ENCODE results near the gene TBRG4.

TBRG4 gene

DNA sequence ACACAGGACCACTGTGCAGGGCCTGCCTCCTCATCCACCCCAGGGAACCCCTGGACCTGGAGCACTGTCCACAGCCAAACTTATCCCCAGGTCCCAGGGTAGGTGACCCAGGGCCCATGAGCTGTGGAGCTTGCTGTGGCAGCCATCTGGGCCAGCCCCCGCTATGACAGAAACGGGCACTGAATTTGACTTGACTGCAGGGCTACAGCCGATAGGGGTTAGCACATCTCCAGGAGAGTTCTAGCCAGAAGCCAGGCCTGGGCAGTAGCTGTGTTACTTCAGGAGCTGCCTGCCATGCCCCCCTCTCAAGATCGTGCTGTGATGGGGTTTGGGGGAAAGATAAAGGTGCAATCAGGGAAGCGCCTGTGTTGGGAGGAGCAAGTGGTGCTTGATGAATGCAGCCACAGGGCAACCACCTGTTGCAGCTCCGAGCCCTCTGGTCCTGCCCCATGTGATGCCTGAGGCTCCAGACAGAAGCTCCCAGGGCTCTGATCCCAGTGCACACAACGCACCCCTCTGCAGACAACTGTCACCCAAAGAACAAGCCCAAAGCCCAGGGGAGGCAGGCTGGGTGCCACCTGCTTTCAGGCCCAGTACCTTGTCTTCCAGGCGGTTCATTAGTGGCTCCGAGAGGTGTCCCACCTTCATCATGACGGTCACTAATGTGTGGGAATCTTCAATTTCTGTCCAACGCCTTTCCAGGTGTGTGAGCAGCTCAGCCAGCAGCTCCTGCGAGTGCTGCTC is 6.5 kb downstream of the TBRG4 start:
- H3K4me3 ChIP-seq (ENCODE audit: insufficient read depth, low read depth, low read length), result no peak overlapping the region
- H3K9me3 ChIP-seq (ENCODE audit: control insufficient read depth, low read length), result no peaks in the 10 kb centered on the region
- H3K27ac ChIP-seq (ENCODE audit: insufficient read depth, low read depth, low read length, poor library complexity, severe bottlenecking), result no peak overlapping the region
- no peaks in the 10 kb centered on the region for H3K27me3 ChIP-seq (ENCODE audit: control insufficient read depth, insufficient read depth, low read length, poor library complexity, severe bottlenecking)
- 95% methylated on average over 12 of the region's 12 CpGs for whole genome bisulfite sequencing, 2 experiments
- H3K36me3 ChIP-seq (ENCODE audit: control insufficient read depth, insufficient read depth, low read length), result peaks cover 81% of the 10 kb centered on the region
- no peaks in the 10 kb centered on the region for H3K4me1 ChIP-seq (ENCODE audit: control insufficient read depth, insufficient read depth, low read length)

DNA sequence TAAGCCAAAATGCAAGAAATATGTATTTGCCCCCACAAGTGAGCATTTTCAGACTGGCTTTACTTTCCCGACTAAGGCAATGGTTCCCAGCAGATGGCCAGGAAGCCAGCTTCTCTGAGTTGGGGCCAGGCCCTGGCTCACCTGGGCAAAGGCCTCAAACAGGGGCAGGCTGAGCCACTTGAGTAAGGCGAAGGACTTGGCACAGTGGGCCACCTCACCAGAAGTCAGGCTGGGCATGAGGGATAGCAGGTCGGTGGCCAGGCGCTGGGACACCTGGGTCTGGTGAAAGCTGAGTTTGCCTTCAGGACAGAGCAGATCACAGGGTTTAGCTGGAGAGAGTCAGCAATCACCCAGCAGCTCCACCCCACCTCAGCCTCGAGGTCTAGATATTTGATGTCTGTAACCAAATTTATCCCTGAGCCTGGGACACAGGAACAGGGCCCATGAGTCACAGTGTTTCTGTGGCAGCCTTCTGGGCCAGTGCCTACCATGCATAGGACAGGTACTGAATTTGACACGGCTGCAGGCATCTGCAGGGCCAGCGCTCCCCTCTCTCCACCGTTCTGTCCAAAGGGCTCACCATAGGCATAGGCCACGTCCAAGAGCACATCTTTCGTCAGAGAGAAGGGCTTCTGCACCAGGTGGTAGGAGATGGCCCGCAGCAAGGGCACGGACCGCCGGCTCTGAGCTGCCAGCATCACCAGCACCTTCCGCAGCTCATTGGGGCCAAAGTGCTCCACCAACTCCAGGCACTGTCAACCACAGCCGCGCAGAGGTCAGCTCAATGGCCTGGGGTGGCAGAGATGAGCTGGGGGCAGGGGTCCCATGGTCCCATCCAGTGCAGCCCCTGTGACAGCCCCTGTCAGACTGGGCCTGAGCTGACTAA is 7.3 kb downstream of the TBRG4 start:
- Histone ChIP-seq H3K27ac (ENCODE audit: insufficient read depth, low read depth, low read length, poor library complexity, severe bottlenecking) (no peak overlapping the region), H3K4me1 (ENCODE audit: control insufficient read depth, insufficient read depth, low read length) (no peaks in the 10 kb centered on the region), H3K9me3 (ENCODE audit: control insufficient read depth, low read length) (no peaks in the 10 kb centered on the region), H3K27me3 (ENCODE audit: control insufficient read depth, insufficient read depth, low read length, poor library complexity, severe bottlenecking) (no peaks in the 10 kb centered on the region), H3K36me3 (ENCODE audit: control insufficient read depth, insufficient read depth, low read length) (peaks cover 80% of the 10 kb centered on the region), H3K4me3 (ENCODE audit: insufficient read depth, low read depth, low read length) (no peak overlapping the region)
- 94 to 95% methylated on average over 17 of the region's 17 CpGs for WGBS, 2 experiments

- Histone ChIP-seq H3K4me3 (ENCODE audit: insufficient read depth, low read depth, low read length) (no peak overlapping the region), H3K27me3 (ENCODE audit: control insufficient read depth, insufficient read depth, low read length, poor library complexity, severe bottlenecking) (no peaks in the 10 kb centered on the region), H3K9me3 (ENCODE audit: control insufficient read depth, low read length) (no peaks in the 10 kb centered on the region), H3K4me1 (ENCODE audit: control insufficient read depth, insufficient read depth, low read length) (no peaks in the 10 kb centered on the region), H3K36me3 (ENCODE audit: control insufficient read depth, insufficient read depth, low read length) (peaks cover 69% of the 10 kb centered on the region), H3K27ac (ENCODE audit: insufficient read depth, low read depth, low read length, poor library complexity, severe bottlenecking) (no peak overlapping the region)
- 93 to 95% methylated on average over 14 of the region's 14 CpGs for WGBS, 2 experiments
Measured at GRCh38 chr7:45102785-45103712, 8.4 kb downstream of the TBRG4 start.

GRCh38 chr7:45101748-45102147 is 9.7 kb downstream of the TBRG4 start:
- WGBS, 2 experiments, result 94 to 97% methylated on average over 12 of the region's 12 CpGs

DNA sequence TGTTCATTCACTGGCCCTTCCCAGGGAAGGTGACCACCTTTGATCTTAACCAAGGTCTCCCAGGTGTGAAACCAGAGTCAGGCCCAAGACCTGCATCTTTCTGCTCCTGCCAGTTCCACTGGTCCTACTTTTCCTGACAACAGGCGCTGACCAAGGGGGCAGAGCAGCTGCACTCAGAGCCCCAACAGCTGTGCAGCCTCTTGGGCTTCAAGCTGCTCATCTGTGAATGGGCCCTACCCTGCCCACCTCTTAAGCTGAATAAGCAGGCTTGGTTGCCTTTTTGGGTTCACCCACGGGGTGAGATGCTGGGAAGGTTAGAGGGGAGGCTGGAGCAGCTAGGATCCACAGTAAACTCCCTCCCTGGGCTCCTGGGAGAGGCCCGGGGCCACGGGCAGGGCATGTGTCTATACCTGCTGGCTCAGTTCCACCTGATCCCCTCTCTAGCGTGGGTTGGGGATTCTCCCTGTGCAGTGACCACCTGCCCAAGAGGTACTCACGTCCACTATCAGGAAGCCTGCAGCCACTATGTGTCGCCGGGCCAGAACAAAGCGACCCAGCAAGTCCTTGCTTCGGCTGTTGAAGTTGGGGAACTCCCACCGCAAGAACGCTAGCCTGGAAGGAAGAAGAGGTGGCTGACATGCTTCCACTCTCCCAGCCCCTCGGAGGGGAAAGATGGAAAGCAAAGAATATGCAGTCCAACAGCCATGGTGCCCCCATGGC is 10.6 kb downstream of the TBRG4 start:
- WGBS, 2 experiments, result 95% methylated on average over 13 of the region's 13 CpGs
- Histone ChIP-seq H3K4me3 (ENCODE audit: insufficient read depth, low read depth, low read length) (no peak overlapping the region), H3K27ac (ENCODE audit: insufficient read depth, low read depth, low read length, poor library complexity, severe bottlenecking) (no peak overlapping the region), H3K27me3 (ENCODE audit: control insufficient read depth, insufficient read depth, low read length, poor library complexity, severe bottlenecking) (no peaks in the 10 kb centered on the region), H3K9me3 (ENCODE audit: control insufficient read depth, low read length) (no peaks in the 10 kb centered on the region), H3K36me3 (ENCODE audit: control insufficient read depth, insufficient read depth, low read length) (peaks cover 49% of the 10 kb centered on the region), H3K4me1 (ENCODE audit: control insufficient read depth, insufficient read depth, low read length) (no peaks in the 10 kb centered on the region)

More at GRCh38 chr7:45101748-45102147, 9.7 kb downstream of the TBRG4 start:
- Histone ChIP-seq H3K27ac (ENCODE audit: insufficient read depth, low read depth, low read length, poor library complexity, severe bottlenecking) (no peak overlapping the region), H3K4me1 (ENCODE audit: control insufficient read depth, insufficient read depth, low read length) (no peaks in the 10 kb centered on the region), H3K27me3 (ENCODE audit: control insufficient read depth, insufficient read depth, low read length, poor library complexity, severe bottlenecking) (no peaks in the 10 kb centered on the region), H3K4me3 (ENCODE audit: insufficient read depth, low read depth, low read length) (no peak overlapping the region), H3K9me3 (ENCODE audit: control insufficient read depth, low read length) (no peaks in the 10 kb centered on the region), H3K36me3 (ENCODE audit: control insufficient read depth, insufficient read depth, low read length) (peaks cover 56% of the 10 kb centered on the region)

DNA sequence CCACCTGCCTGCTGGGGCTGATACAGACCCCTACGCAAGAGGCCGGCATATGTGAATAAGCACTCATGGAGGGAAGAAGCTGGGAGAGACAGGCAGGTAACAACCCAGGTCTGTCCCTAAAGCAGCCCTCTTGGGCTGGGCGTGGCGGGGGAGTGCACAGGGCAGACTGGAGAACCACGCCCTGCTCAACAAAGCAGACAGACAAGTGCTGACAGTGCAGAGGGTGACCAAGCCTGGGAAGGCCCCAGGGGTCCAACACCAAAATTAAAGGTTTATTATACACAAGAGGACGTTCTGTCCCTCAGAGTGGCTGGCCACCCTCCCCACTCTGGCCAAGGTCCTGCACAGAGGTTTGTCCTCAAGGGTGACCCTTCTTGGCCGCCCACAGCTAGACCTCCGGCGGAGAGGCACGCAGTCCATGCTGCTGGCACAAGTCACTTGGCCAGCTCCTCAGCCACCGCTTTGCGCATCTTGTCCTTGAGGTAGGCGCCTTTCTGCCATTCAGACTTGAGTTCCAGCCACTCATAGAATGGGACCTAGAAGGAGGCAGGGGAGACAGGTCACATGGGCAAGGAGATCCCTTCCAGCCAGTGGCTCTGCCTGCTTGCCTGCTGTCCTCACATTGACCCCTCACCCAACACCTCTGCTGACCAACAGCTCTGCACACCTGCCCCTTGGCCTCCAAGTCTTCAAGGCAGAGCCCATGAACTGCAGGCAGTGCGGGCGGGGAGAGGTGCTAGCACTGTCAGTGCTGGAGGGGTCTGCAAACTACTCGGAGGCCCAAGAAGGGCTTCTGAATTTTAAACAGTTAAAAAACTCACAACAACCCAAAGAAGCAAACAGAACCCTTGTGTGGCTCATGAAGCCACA is 11.4 kb downstream of the TBRG4 start:
- no peak overlapping the region for H3K4me3 ChIP-seq (ENCODE audit: insufficient read depth, low read depth, low read length)
- H3K27ac ChIP-seq (ENCODE audit: insufficient read depth, low read depth, low read length, poor library complexity, severe bottlenecking), result no peak overlapping the region
- H3K36me3 ChIP-seq (ENCODE audit: control insufficient read depth, insufficient read depth, low read length), result peaks cover 43% of the 10 kb centered on the region
- H3K4me1 ChIP-seq (ENCODE audit: control insufficient read depth, insufficient read depth, low read length), result no peaks in the 10 kb centered on the region
- no peaks in the 10 kb centered on the region for H3K27me3 ChIP-seq (ENCODE audit: control insufficient read depth, insufficient read depth, low read length, poor library complexity, severe bottlenecking)
- WGBS, 2 experiments, result 95% methylated on average over 16 of the region's 16 CpGs
- H3K9me3 ChIP-seq (ENCODE audit: control insufficient read depth, low read length), result no peaks in the 10 kb centered on the region

DNA sequence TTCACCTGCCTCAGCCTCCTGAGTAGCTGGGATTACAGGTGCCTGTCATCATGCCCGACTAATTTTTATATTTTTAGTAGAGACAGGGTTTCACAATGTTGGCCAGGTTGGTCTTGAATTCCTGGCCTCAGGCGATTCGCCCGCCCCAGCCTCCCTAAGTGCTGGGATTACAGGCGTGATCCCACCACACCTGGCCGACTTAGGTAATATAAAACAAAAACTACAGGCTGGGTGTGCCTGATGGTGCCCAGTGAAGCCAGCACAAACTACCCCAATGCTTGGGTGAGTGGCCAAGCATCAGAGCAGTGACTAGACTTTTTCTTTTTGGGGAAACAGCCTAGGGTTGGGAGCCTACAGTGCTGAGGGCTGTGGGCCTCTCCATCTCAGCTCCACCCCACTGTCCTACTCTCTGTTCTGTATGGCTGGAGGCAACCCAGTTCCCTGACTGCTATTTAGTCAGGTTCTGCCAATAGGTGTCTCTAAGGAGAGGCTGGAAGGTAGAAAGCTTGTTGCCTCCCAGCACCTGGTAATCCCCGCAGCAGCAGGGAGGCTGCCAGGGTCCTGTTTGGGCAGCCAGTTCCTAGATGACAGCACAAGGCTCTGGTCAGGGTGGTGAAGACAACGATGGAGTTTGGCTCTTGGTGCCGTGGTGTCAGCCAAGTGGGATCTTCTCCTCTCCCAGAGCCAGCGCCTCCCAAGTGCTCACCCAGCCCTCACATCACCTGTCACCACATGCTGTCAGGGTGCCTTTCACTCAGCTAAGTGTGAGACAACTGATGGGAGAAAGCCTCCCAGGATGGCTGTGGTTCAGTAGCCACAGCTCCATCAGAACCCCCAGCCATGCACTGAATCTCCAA is 12.3 kb downstream of the TBRG4 start:
- Histone ChIP-seq H3K36me3 (ENCODE audit: control insufficient read depth, insufficient read depth, low read length) (peaks cover 34% of the 10 kb centered on the region), H3K27ac (ENCODE audit: insufficient read depth, low read depth, low read length, poor library complexity, severe bottlenecking) (no peak overlapping the region), H3K4me3 (ENCODE audit: insufficient read depth, low read depth, low read length) (no peak overlapping the region), H3K9me3 (ENCODE audit: control insufficient read depth, low read length) (no peaks in the 10 kb centered on the region), H3K27me3 (ENCODE audit: control insufficient read depth, insufficient read depth, low read length, poor library complexity, severe bottlenecking) (no peaks in the 10 kb centered on the region), H3K4me1 (ENCODE audit: control insufficient read depth, insufficient read depth, low read length) (no peaks in the 10 kb centered on the region)
- WGBS, 2 experiments, result 93 to 95% methylated on average over 10 of the region's 10 CpGs

DNA sequence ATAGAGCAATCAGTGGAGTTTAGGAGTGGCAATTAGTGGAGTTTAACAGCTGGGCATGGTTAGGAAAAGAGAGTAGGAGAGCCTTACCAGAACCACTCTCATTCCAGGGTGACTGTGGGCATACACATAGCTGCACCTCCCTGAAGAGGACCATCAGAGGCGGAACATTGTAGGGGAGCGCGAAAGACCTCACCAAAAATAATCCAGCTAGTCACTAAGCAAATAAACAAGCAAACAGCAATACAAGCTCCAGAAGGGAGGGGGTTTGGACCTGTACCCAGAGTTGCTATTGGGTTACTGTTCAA is 18.6 kb downstream of the TBRG4 start:
- H3K36me3 ChIP-seq (ENCODE audit: control insufficient read depth, insufficient read depth, low read length), result no peaks in the 10 kb centered on the region
- H3K27ac ChIP-seq (ENCODE audit: insufficient read depth, low read depth, low read length, poor library complexity, severe bottlenecking), result no peak overlapping the region
- H3K27me3 ChIP-seq (ENCODE audit: control insufficient read depth, insufficient read depth, low read length, poor library complexity, severe bottlenecking), result peaks cover 25% of the 10 kb centered on the region
- no peaks in the 10 kb centered on the region for H3K4me1 ChIP-seq (ENCODE audit: control insufficient read depth, insufficient read depth, low read length)
- H3K9me3 ChIP-seq (ENCODE audit: control insufficient read depth, low read length), result no peaks in the 10 kb centered on the region
- no peak overlapping the region for H3K4me3 ChIP-seq (ENCODE audit: insufficient read depth, low read depth, low read length)
- 67 to 70% methylated on average over 3 of the region's 3 CpGs for WGBS, 2 experiments
